Amygdala (tissue), 56 donors: ENCODE measurements around the gene SPARC.
"Not testable (repeated sequence)": the region's sequence is repeated elsewhere in the genome, so short reads cannot be mapped to it uniquely, and the experiment has no call there.

Source experiments
- DNase-seq, 56 donors: peaks; one replicate each; lab custom pipeline; 2025; lab: John Stamatoyannopoulos, UW

Gene SPARC, protein sequence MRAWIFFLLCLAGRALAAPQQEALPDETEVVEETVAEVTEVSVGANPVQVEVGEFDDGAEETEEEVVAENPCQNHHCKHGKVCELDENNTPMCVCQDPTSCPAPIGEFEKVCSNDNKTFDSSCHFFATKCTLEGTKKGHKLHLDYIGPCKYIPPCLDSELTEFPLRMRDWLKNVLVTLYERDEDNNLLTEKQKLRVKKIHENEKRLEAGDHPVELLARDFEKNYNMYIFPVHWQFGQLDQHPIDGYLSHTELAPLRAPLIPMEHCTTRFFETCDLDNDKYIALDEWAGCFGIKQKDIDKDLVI

DNA sequence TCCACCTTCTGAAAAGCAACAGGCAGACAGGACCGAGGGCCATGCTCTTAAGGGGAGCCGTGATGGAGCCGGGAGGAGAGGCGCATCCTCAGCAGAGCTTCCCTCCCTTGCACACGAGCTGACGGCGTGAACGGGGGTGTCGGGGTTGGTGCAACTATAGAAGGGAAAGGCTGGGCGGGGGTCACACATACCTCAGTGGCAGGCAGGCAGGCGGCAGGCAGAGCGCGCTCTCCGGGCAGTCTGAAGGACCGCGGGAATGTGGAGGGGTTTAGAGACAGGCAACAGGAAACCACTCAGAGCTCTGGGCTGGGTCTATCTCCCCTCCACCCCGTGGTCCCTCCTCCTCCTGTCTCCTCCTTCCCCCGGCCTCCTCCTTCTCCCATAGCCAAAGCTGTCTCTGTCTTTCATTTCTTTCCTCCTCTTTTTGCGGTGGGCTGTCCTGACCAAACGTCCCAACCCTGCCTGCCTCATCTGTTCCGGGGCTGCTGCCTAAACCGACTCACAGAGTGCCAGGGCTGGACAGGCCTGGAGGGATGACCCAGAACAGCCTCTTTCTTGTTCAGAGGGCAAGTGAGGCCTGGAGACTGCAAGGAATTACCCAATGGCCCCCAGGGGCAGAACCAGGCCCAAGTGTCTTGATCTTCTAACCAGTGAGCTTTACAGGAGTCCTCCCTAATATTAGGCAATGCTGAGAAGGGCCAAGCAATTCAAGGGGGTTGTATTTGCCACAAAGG lies at the start of gene SPARC:
SPARC (minus strand) TSS at position 242 of the 734 bp plus-strand sequence. CDS start 10,727 bp downstream, outside the sequence.
- peak in 49 of 56 donors; percentile 13 to 83 (median 56) for DNase-seq

DNA sequence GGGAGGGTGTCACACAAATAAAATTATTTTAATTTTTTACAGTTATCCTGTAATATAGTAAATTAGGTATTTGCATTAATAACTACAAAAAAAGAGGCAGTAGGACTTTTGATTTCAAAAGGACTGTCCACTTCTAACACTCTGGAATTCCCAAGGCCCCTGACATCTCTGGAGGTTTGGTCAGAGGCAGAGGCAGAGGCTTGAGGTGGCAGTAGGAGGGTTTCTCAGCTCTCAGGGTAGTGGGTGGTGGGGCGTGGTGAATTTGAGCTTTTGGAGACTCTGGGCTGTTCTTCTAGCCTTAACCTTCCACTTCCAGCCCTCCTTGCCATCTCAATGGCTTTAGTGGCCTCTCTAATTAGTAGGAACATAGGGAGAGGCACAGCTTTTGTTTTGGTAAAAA lies 48.9 kb upstream of the SPARC start:
- DNase-seq, result no peak

DNA sequence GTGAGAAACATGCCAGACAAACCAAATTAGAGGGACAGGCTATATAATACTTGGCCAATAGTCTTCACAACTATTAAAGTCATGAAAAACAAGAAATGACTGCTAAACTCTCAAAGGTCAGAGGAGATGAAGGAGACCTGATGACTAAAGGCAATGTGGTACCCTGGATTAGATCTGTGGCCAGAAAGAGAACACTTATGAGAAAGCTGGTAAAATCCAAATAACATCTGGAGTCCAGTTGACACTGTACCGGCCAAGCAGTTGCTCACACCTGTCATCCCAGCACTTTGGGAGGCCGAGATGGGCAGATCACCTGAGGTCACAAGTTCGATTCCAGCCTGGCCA lies 47.3 kb upstream of the SPARC start:
- DNase-seq, result no peak

DNA sequence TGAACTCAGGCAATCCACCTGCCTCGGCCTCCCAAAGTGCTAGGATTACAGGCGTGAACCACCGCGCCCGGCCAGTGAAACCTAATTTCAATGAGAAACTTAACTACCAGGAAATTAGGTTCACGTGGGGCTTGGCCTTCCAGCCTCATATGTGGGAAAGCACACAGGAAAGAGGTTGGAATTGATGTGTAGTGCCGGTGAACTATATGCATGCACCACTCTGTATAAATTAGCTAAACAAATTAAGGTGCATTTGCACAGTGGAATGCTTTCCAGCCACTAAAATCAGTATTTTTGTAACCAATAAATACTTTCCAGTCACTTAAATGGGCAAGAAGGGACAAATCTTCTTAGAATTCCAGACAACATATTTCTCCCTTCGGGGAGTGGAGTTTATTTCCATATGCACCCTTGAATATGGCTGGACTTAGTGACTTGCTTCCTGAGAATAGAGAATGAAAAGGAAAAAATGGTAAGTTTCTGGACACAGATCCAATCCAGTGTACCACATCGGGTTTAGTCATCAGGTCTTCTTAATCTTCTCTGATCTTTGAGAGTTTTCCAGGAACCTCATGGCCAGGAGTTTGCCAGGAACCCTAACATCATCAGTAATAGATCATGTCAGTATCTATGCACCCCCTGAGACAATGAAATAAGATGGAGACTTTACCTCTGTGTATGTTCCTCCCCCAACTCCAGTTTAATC lies 46.8 kb upstream of the SPARC start:
- no peak for DNase-seq

DNA sequence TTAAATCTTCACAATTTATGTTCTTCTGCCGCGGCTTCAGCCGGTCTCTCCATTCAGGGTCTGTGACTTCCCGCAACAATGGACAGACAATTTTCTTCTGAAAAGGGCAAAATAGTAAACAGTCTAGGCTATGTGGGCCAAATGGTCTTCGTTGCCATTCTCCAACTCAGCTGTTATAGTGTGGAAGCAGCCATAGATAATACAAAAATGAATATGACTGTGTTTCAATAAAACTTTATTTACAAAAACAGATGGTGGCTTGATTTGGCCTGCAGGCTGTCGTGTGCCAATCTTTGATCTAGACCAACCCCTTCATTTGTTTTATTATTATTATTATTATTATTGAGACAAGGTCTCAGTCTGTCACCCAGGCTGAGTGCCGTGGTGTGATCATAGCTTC lies 43.7 kb upstream of the SPARC start:
- DNase-seq, result no peak

DNA sequence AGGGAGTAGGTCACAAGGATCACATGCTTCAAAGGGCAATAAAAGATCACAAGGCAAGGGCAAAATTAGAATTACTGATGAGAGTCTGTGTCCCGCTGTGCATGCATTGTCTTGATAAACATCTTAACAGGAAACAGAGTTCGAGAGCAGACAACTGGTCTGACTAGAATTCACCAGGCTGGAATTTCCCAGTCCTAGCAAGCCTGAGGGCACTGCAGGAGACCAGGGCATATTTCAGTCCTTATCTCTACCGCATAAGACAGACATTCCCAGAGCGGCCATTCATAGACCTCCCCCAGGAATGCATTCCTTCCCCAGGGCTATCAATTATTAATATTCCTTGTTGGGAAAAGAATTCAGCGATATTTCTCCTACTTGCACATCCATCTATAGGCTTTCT lies 42.9 kb upstream of the SPARC start:
- DNase-seq, result not testable (repeated sequence)

DNA sequence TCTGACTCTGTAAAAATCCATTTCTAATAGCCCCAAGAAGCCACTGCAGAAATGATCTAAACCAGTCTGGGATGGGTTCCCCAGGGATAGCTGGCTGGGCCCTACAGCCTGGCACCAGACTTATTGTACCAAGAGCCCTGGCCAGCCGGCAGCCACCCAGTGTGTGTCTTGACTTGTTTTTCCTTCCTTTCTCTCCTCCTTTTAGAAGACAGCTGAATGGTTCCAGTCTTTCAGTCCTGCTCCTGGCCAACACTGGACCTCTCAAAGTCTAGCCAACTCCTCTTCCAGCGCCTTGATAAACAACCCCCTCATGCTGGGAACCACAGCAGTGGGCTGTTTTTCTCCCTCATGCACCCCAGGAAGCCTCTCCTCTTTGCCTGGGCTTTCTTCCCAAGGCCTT lies 37.6 kb upstream of the SPARC start:
- DNase-seq, result peak in 37 of 56 donors; percentile 3 to 72 (median 31)

DNA sequence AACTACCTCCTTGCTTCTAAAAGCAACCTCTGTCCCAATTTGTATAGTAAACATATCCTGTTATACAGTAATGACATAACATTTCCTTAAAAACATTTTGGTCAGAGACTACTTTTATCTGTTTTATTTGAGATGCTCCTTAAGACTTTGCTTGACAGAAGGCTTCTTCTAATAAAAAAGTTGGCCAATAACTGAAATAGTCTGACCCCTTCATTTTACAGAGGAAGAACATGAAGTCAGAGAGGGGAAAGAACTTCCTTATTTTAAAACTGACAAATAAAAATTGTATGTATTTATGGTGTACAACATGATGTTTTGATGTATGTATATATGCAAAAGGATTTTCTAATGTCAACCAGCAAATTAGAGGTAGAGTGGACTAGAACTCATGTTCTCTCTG lies 35.8 kb upstream of the SPARC start:
- no peak for DNase-seq

DNA sequence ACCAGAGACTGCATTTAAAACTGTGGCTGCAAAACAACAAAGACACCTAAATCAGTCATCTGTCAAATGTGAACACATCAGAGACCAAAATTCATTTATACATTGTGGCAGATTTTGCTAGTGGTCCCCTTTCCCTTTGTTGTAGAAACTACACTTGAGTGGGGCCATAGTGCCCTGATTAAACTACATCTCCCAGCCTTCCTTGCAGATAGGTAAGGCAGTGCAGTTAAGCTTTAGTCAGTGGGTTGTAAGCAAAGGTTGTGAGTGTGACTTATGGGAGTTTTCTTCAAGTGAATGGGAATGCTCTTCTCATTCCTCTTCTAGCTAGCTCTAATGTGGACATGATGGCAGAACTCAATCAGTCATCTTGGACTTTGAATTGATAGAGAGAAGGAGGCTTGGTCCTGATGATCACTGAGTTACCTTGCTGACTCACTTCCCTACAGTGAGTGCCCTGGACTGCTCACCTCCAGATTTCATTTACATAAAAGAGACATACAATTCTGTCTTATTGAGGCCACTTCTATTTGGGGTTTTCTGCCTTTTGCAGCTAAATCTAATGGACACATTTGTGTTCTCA lies 35.2 kb upstream of the SPARC start:
- DNase-seq, result no peak

DNA sequence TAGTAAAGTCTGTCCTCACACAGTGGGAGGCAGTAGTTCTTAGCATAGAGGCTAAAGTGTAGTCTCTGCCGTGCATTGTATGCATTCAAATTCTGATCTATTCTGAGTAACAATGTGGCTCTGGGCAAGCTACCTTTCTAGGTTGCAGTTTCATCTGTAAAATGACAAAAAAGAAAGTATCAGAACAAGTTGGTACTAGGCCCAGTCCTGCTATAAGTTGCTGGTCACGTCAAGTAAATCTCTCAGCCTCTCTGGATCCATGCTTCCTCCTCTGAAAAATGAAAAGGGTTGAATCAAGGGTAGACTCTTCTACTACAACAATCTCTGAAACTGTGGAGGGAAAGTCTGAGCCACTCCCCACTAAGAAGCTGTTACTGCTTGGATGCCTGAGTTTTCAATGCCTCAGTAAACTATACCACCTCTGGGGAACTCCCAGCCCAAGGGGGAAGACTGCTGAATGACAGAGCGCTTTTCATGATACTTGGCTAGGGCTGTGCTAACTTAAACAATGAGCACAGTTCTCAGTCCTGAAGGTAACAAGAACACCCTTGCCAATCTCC lies 34.5 kb upstream of the SPARC start:
- no peak for DNase-seq

DNA sequence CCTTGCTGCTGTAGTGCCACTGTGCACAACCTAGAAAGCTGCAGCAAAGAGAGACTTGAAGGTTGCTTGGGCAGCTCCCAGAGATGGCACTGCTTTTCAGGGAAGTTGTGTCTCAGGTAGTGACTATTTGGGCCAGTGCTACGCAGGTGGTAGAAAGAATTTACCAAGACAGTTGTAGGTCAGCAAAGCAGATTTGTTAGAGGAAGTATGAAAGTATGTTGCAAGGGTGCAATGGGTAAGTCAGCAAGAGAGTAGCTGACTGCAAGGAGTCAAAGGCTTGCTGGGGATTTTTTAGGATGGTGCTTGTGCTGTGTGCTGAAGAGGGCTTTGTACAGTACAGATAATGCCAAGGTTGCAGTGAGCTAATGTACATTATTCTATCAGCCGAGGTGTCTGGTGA lies 33.5 kb upstream of the SPARC start:
- no peak for DNase-seq

DNA sequence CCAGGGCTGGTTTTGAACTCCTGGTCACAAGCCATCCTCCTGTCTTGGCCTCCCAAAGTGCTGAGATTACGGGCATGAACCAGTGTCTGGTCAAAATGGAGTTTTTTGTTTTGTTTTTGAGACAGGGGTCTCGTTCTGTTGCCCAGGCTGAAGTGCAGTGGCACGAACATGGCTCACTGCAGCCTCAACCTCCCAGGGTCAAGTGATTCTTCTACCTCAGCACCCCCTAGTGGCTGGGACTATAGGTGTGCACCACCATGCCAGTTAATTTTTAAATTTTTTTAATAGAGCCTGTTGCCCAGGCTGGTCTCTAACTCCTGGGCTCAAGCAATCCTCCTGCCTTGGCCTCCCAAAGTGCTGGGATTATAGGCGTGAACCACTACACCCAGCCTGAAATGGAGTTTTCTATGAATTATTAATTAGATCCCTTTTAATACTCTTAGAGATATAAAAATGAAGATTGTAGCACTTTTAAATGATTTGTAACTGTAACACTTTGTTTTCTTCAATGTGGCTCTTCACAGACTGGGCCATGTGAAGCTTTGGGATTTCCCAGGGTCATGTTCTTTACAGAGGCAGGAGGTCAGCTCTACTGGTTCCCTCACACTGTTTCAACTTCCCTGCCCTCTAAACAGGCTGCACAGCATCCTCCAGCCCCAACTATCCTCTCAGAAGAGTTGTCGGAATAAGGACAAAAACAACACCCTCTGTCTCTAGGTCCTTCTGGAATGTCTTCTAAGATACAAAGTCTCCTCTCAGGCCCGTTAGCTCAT lies 32.7 kb upstream of the SPARC start:
- DNase-seq, result peak in 7 of 56 donors; percentile 10 to 41 (median 15)

DNA sequence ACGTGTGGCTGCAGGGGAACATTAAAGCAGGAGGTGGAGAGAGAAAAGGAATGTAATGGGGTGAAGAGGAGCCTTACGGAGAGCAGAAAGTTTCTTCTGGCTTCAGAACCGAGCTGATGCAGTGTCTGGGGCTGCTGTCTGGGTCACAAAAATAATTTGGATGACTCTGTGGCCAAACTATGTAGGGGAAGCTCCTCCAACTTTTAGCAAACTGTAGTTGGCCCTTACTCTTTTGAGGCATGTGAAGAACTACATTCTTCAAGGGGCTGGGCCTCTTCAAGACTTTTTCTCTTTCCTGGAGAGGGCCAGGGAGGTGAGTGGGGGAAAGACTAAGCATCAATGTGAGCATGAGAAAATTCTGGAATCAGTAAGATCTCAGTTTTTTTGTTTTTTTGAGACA lies 31.9 kb upstream of the SPARC start:
- no peak for DNase-seq

DNA sequence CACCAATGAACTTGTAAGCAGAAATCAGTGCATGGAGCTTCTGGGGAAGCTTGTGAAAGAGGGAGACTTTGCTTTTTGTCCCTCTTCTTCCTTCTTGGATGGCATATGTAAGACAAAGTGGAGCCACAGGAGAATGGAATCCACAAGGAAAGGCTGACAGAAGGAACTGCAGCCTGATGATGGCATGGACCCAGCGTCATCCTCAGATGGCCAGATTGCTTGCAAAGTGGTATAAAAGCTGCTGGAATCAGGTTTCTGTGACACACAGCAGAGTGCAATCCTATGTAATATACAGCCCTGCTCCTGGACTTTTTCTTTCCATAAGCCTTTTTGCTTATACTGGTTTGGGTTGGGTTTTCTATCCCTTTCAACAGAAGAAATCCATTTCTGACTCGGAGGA lies 31.4 kb upstream of the SPARC start:
- DNase-seq, result no peak

DNA sequence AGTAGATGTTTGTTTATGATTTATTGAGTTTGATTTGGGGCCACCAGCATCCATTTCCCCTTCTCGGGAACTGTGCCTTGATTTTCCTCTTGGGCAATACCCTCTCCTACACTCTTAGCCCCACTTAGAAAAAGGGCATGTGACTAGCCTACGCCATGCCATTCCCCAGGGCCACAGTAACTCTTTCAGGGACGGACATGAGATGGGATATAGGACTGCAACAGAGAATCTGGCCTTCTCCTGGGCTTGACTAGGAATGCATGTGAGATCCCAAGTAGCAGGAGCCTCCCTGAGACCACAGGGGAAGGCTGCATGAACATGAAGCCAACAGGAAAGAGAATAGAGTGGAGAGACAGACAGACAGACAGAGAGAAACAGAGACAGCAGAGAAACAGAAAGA lies 30.7 kb upstream of the SPARC start:
- DNase-seq, result no peak

DNA sequence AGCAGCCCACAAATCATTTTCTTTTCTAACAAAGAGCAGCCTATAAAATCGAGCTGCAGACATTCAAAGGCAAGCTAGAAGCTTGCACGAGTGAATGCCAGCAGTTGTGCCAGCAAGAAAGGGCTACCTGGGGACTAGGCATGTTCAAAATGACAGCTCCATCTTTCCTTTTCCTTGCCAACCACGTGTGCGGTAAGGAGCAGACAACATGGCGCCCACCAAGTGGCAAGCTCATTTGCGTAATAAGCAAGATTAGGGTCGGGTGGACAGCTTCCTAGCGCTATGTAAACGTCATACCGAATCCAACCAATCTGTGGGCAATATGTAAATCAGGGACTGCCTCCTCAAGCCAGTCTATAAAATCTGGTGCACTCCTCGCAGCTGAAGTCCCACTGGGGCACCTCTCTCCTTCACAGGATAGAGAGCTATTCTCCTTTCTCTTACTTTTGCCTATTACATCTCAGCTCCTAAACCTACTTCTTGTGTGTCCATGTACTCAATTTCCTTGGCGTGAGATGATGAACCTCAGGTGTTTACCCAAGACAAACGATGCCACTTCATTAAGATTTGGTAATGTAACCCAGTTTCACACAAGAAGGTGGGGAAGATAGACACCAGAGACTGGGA lies 22.5 kb upstream of the SPARC start:
- no peak for DNase-seq

DNA sequence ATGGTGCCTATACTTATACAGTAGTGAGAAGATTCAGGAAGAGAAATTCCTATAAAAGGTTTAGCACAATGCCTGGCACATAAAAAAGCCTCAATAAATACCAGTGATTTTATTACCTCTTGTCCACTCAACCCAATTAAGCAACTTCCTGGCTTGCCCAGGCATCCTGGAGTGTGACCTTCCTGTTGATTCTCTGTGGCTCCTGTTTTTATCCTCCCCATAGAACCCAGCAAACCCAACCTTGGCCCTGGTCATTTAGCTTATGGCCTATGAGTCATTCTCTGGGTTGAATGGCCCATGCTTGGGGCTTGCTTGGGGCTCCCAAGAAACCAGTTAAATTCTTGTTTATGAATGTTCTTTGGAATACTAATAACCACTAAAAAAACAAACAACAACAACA lies 21.4 kb upstream of the SPARC start:
- DNase-seq, result no peak

DNA sequence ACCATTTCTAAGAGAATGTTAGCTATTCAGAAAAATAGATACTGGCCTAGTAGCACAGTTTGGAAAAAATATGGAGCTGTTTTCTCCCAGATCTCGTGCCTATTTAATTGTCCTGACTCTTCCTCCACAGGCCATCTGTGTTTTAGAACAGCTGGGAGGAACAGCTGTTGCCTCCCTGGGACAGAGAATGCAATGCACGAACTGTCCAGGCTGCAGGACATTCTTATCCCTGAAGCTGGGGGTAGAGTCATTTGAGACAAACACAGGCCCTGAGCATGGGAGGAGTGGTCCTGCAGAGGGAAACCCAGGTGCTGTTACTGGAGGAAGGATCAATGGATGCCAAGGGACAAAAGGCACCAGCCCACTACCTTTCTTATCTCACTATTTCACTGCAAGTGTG lies 20.9 kb upstream of the SPARC start:
- DNase-seq, result no peak

DNA sequence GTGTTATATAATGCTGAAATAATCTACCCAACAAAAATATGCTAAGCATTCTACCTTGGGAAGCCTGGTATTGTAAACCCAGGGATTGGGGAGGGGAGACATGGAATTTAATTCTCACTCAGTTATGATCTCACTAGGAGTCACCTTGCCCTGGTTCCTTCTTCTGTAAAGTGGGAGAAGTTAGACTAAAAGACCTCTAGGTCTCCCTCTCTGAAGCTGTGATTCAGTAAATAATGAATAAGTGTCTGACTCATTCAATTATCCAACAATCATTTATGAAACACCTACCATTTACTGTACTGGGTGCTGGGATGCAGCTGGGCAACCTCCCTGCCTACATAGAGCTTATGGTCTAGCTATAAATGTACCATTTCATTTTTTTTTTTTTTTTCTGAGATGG lies 20.2 kb upstream of the SPARC start:
- no peak for DNase-seq

DNA sequence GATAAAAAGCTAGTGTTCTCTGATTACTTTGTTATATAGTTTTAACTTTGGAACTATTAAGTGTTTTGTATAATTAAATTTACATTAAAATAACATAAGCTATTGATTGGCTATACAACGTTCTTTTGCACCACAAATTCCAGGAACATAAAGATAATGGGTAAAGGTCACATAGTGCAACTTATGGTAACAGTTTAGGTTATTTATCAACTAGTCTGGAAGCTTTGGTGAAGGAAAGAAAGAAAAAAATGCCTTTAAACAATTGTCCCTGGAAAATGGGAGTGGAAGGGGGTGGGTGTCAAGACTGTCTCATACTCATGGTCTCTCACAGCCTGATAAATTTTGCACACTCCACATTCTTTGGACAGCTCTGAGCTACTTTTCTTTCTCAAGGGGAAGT lies 17.1 kb upstream of the SPARC start:
- DNase-seq, result no peak
